GM21576 (cell line): Measurements from ENCODE around the gene NFAM1.

Experiments
- ATAC-seq: cut with Tn5 transposase; IDR thresholded peaks from one replicate; pipeline ENCODE4 v1.9.1; 2021; ENCODE audit warnings: mild to moderate bottlenecking, moderate library complexity; ENCODE audit not compliant: unreplicated experiment

The NFAM1 gene

GRCh38 chr22:42416671-42417230, 15.5 kb downstream of the NFAM1 start:
- no peak for ATAC-seq

GRCh38 chr22:42414565-42415303, 17.5 kb downstream of the NFAM1 start:
- no peak for ATAC-seq

GRCh38 chr22:42414021-42414420, 18.2 kb downstream of the NFAM1 start:
- no peak for ATAC-seq

- ATAC-seq, result no peak
Measured at GRCh38 chr22:42412744-42413333, 19.4 kb downstream of the NFAM1 start.

- ATAC-seq, result no peak
Measured at GRCh38 chr22:42410708-42411107, 21.5 kb downstream of the NFAM1 start.

GRCh38 chr22:42408810-42409529, 23.2 kb downstream of the NFAM1 start:
- ATAC-seq, result no peak

GRCh38 chr22:42408276-42408675, 23.9 kb downstream of the NFAM1 start:
- no peak for ATAC-seq

- ATAC-seq, result no peak
Measured at GRCh38 chr22:42404266-42404665, 27.9 kb downstream of the NFAM1 start.

- ATAC-seq, result no peak
Measured at GRCh38 chr22:42401535-42402334, 30.5 kb downstream of the NFAM1 start.

- ATAC-seq, result no peak
Measured at GRCh38 chr22:42400811-42401534, 31.2 kb downstream of the NFAM1 start.

- no peak for ATAC-seq
Measured at GRCh38 chr22:42399315-42400271, 32.6 kb downstream of the NFAM1 start.

GRCh38 chr22:42397332-42398249, 34.6 kb downstream of the NFAM1 start:
- peak; percentile 45 for ATAC-seq

GRCh38 chr22:42396621-42397331, 35.4 kb downstream of the NFAM1 start:
- ATAC-seq, result peak; percentile 43

- ATAC-seq, result no peak
Measured at GRCh38 chr22:42389143-42389542, 43.1 kb downstream of the NFAM1 start.

- no peak for ATAC-seq
Measured at GRCh38 chr22:42388130-42388797, 43.9 kb downstream of the NFAM1 start.

- ATAC-seq, result no peak
Measured at GRCh38 chr22:42387631-42388030, 44.6 kb downstream of the NFAM1 start.

- ATAC-seq, result no peak
Measured at GRCh38 chr22:42385696-42386095, 46.5 kb downstream of the NFAM1 start.
